Central memory CD8-positive, alpha-beta T cell (primary cell): Measurements from ENCODE around the gene ARHGAP29.
"Not testable (repeated sequence)": the region's sequence is repeated elsewhere in the genome, so short reads cannot be mapped to it uniquely, and the experiment has no call there.

Source experiments
- ATAC-seq: fragments of 150-1000 bp; cut with Tn5 transposase; replicated peaks from 2 replicates; pipeline ENCODE4 v1.10.0; 2022; ENCODE audit warnings: mild to moderate bottlenecking, moderate FRiP score, moderate number of reproducible peaks; ENCODE audit not compliant: poor library complexity, severe bottlenecking; ENCODE audit errors: extremely low read depth
- DNase-seq, 2 donors: peaks; one replicate each; pipeline ENCODE4 v3.0.0; 2021; ENCODE audit warnings: low spot score in 2 of 2
- H3K27ac Mint-ChIP-seq: one replicate; pipeline ENCODE4 v1.8.0; 2022; ENCODE audit warnings: low read depth, mild to moderate bottlenecking, moderate library complexity, mixed read lengths
- H3K27me3 Mint-ChIP-seq: one replicate; pipeline ENCODE4 v1.8.0; 2022; ENCODE audit warnings: mixed read lengths
- H3K36me3 Mint-ChIP-seq: one replicate; pipeline ENCODE4 v1.8.0; 2022; ENCODE audit warnings: mild to moderate bottlenecking, moderate library complexity, mixed read lengths; ENCODE audit not compliant: insufficient read depth
- H3K4me1 Mint-ChIP-seq: one replicate; pipeline ENCODE4 v1.8.0; 2022; ENCODE audit warnings: mixed read lengths
- H3K4me3 Mint-ChIP-seq: one replicate; pipeline ENCODE4 v1.8.0; 2022; ENCODE audit warnings: mild to moderate bottlenecking, moderate library complexity, mixed read lengths
- H3K9me3 Mint-ChIP-seq: one replicate; pipeline ENCODE4 v1.8.0; 2022; ENCODE audit warnings: mixed read lengths

ARHGAP29 gene

GRCh38 chr1:94180650-94181049 lies 56.7 kb downstream of the ARHGAP29 start:
- ATAC-seq (no peak), DNase-seq (no peak)
- no peaks in the 10 kb centered on the region for H3K36me3 Mint-ChIP-seq
- H3K9me3 Mint-ChIP-seq: peaks cover 4% of the 10 kb centered on the region
- peaks cover 73% of the 10 kb centered on the region for H3K27me3 Mint-ChIP-seq
- H3K4me1 Mint-ChIP-seq: no peaks in the 10 kb centered on the region
- H3K4me3 Mint-ChIP-seq: no peak overlapping the region
- no peak overlapping the region for H3K27ac Mint-ChIP-seq

DNA sequence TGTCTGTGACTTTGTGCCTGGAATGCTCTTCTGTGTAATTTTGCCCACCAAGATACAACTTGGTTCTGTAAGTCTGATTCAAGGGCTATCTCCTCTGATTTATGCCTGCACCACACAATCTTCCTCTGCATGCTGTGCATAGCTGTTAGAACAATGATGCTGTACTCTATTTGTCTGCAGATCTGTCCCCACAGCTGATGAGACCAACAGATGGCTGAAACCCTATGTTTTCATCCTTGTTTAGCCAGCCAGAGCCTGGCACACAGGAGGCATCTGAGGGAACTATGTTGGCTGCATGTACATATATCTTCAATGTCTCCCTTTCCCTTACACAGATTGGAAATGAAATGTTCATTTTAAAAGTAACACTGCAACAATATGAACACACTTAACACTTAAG lies 58.5 kb downstream of the ARHGAP29 start:
- ATAC-seq (no peak), DNase-seq (no peak)
- H3K27me3 Mint-ChIP-seq: peaks cover 84% of the 10 kb centered on the region
- no peak overlapping the region for H3K4me3 Mint-ChIP-seq
- no peak overlapping the region for H3K27ac Mint-ChIP-seq
- peaks cover 4% of the 10 kb centered on the region for H3K9me3 Mint-ChIP-seq
- no peaks in the 10 kb centered on the region for H3K4me1 Mint-ChIP-seq
- no peaks in the 10 kb centered on the region for H3K36me3 Mint-ChIP-seq

GRCh38 chr1:94169126-94169525 lies 68.3 kb downstream of the ARHGAP29 start:
- Mint-ChIP-seq H3K36me3 (no peaks in the 10 kb centered on the region), H3K4me3 (no peak overlapping the region), H3K27me3 (peaks cover 53% of the 10 kb centered on the region), H3K27ac (no peak overlapping the region), H3K9me3 (no peaks in the 10 kb centered on the region), H3K4me1 (no peaks in the 10 kb centered on the region)
- no peak for DNase-seq
- no peak for ATAC-seq

GRCh38 chr1:94165843-94166242 lies 71.5 kb downstream of the ARHGAP29 start:
- Mint-ChIP-seq H3K27ac (no peak overlapping the region), H3K27me3 (peaks cover 78% of the 10 kb centered on the region), H3K4me1 (no peaks in the 10 kb centered on the region), H3K36me3 (no peaks in the 10 kb centered on the region), H3K4me3 (no peak overlapping the region), H3K9me3 (no peaks in the 10 kb centered on the region)
- no peak for DNase-seq
- ATAC-seq: no peak

GRCh38 chr1:94164885-94165284 lies 72.5 kb downstream of the ARHGAP29 start:
- ATAC-seq, DNase-seq, H3K4me3 Mint-ChIP-seq, H3K9me3 Mint-ChIP-seq, H3K36me3 Mint-ChIP-seq, H3K4me1 Mint-ChIP-seq, H3K27ac Mint-ChIP-seq: not testable (repeated sequence)
- peaks cover 81% of the 10 kb centered on the region for H3K27me3 Mint-ChIP-seq

GRCh38 chr1:94164121-94164520 lies 73.3 kb downstream of the ARHGAP29 start:
- H3K27ac Mint-ChIP-seq, ATAC-seq, H3K36me3 Mint-ChIP-seq, H3K4me1 Mint-ChIP-seq, H3K9me3 Mint-ChIP-seq, DNase-seq, H3K4me3 Mint-ChIP-seq: not testable (repeated sequence)
- peaks cover 81% of the 10 kb centered on the region for H3K27me3 Mint-ChIP-seq

GRCh38 chr1:94163249-94163648 lies 74.1 kb downstream of the ARHGAP29 start:
- H3K27me3 Mint-ChIP-seq: peaks cover 77% of the 10 kb centered on the region
- H3K4me1 Mint-ChIP-seq, H3K4me3 Mint-ChIP-seq, DNase-seq, H3K9me3 Mint-ChIP-seq, H3K27ac Mint-ChIP-seq, ATAC-seq, H3K36me3 Mint-ChIP-seq: not testable (repeated sequence)

GRCh38 chr1:94160811-94161210 lies 76.6 kb downstream of the ARHGAP29 start:
- no peak for DNase-seq
- no peak for ATAC-seq
- Mint-ChIP-seq H3K36me3 (no peaks in the 10 kb centered on the region), H3K4me3 (no peak overlapping the region), H3K4me1 (no peaks in the 10 kb centered on the region), H3K9me3 (no peaks in the 10 kb centered on the region), H3K27ac (no peak overlapping the region), H3K27me3 (peaks cover 60% of the 10 kb centered on the region)

GRCh38 chr1:94156096-94156625 lies 81.2 kb downstream of the ARHGAP29 start:
- Mint-ChIP-seq H3K4me3 (no peak overlapping the region), H3K9me3 (no peaks in the 10 kb centered on the region), H3K27me3 (peaks cover 30% of the 10 kb centered on the region), H3K36me3 (no peaks in the 10 kb centered on the region), H3K27ac (no peak overlapping the region), H3K4me1 (no peaks in the 10 kb centered on the region)
- ATAC-seq (no peak), DNase-seq (no peak)

DNA sequence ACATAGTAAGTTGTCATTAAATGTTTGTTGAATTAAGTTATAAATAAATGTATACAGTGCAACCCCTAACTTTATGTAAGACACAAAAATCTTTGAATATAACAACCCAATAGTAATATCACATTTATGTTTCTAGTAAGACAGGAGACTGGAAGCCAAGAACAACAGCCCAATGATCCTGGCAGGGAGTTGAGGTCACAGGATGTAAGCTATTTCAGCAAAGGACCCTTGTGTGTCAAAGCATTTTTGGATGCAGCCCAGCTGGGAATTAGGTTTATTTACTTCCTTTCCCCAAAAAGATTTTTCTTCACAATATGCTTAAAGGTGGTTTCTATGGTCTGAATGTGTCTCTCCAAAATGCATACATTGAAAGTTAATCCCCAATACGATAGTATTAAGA lies 82.4 kb downstream of the ARHGAP29 start:
- H3K4me1 Mint-ChIP-seq: no peaks in the 10 kb centered on the region
- H3K36me3 Mint-ChIP-seq: no peaks in the 10 kb centered on the region
- peaks cover 19% of the 10 kb centered on the region for H3K27me3 Mint-ChIP-seq
- DNase-seq: no peak
- H3K4me3 Mint-ChIP-seq: no peak overlapping the region
- ATAC-seq: no peak
- H3K27ac Mint-ChIP-seq: no peak overlapping the region
- H3K9me3 Mint-ChIP-seq: no peaks in the 10 kb centered on the region

DNA sequence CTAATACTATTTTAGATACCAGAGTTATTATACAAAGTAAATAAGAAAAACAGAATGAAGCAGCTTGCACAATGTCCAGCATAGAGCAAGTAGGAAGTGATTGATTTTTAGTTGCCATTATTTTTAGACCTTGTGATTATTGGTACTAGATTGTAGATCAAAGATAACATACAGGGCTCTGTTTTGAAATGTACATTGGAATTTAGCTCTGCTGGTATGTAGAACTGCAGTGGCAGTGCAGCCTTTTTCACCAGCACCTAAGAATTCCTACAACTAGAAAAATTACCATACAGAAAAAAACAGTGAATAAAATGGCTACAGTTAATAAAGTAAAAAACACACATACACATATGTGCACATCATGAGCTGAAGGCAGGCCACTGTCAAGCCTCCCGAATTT lies 84.3 kb downstream of the ARHGAP29 start:
- no peaks in the 10 kb centered on the region for H3K4me1 Mint-ChIP-seq
- H3K9me3 Mint-ChIP-seq: no peaks in the 10 kb centered on the region
- H3K4me3 Mint-ChIP-seq: no peak overlapping the region
- H3K27ac Mint-ChIP-seq: no peak overlapping the region
- ATAC-seq (no peak), DNase-seq (no peak)
- H3K36me3 Mint-ChIP-seq: no peaks in the 10 kb centered on the region
- H3K27me3 Mint-ChIP-seq: peaks cover 21% of the 10 kb centered on the region

DNA sequence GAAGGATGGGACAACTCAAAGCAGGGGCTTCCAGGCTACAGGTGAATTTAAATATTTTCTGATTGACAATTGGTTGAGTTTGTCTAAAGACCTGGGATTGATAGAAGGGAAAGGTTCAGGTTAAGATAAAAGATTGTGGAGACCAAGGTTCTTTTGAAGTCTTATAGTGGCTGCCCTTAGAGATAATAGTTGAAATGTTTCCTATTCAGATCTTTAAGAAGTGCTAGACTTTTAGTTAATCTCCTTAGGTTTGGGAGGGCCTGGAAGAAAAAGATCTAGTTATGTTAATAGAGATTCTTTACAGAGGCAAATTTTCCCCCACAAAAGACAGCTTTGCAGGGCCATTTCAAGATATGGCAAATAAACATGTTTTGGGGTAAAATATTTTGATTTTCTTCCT lies 88.2 kb downstream of the ARHGAP29 start:
- H3K4me3 Mint-ChIP-seq, H3K27ac Mint-ChIP-seq, H3K9me3 Mint-ChIP-seq, H3K4me1 Mint-ChIP-seq, H3K36me3 Mint-ChIP-seq, DNase-seq, ATAC-seq: not testable (repeated sequence)
- peaks cover 32% of the 10 kb centered on the region for H3K27me3 Mint-ChIP-seq

DNA sequence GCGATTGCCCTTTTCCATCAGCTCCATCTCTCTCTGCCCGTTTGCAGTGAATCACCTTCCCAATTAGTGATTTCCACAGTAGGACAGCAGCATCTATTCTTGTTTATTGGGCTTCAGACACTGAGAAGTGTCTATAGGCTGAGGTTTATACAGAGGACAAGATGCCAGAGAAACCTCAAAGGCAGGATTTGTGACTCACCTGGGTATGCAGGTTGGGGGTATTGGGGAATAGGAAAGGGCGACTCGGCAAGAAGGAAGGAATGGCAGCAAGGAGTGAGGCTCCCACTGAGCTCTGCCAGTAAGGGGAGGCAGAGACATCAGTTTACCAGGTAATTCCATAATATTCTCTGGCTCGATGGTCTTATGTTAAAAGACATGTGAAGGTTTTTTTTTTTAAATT lies 91.1 kb downstream of the ARHGAP29 start:
- no peaks in the 10 kb centered on the region for H3K9me3 Mint-ChIP-seq
- no peak for ATAC-seq
- no peaks in the 10 kb centered on the region for H3K36me3 Mint-ChIP-seq
- H3K27ac Mint-ChIP-seq: no peak overlapping the region
- no peak overlapping the region for H3K4me3 Mint-ChIP-seq
- DNase-seq: no peak
- no peaks in the 10 kb centered on the region for H3K4me1 Mint-ChIP-seq
- peaks cover 22% of the 10 kb centered on the region for H3K27me3 Mint-ChIP-seq

DNA sequence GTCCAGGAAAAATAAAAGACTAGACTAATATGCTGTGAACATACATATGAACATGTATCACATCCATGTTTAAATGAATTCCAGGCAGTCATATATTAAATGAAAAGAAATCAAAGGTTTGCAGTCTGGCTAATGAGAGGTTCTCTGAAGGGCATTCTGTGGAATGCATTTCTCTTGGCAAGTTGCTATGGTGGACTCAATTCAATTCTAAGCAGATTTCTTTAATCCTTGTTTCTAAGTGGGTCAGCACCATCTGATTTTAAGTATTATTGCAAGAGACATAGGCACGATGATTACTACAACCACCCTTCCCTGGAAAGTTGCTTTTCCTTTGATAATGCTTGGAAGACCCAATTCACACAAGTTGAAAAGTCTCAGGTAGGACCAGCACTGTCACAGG lies 92.5 kb downstream of the ARHGAP29 start:
- Mint-ChIP-seq H3K4me1 (no peaks in the 10 kb centered on the region), H3K27me3 (peaks cover 22% of the 10 kb centered on the region), H3K4me3 (no peak overlapping the region), H3K9me3 (no peaks in the 10 kb centered on the region), H3K36me3 (no peaks in the 10 kb centered on the region), H3K27ac (no peak overlapping the region)
- DNase-seq (no peak), ATAC-seq (no peak)
